Mesendoderm (in vitro differentiated cells): ENCODE measurements around the gene AAR2.

ENCODE experiments used
- DNase-seq: peaks from one replicate; pipeline ENCODE4 v3.0.0; 2013
- H2AK5ac ChIP-seq: 2 replicates; pipeline ENCODE4 v1.6.1; 2013; ENCODE audit warnings: low read length, inconsistent platforms
- H2BK120ac ChIP-seq: 2 replicates; pipeline ENCODE4 v1.6.1; 2013; ENCODE audit warnings: low read depth, mild to moderate bottlenecking, low read length, moderate library complexity, mixed read lengths
- H2BK15ac ChIP-seq: replicated peaks from 2 replicates; pipeline ENCODE4 v1.6.1; 2013; ENCODE audit warnings: low read depth, mild to moderate bottlenecking, moderate library complexity
- H2BK5ac ChIP-seq: 2 replicates; pipeline ENCODE4 v1.6.1; 2013; ENCODE audit warnings: low read length, inconsistent platforms
- H3K18ac ChIP-seq: 2 replicates; pipeline ENCODE4 v1.6.1; 2013; ENCODE audit warnings: mild to moderate bottlenecking, low read length, mixed read lengths
- H3K23ac ChIP-seq: one replicate; pipeline ENCODE4 v1.6.1; 2013; ENCODE audit warnings: low read length
- H3K27ac ChIP-seq: 2 replicates; pipeline ENCODE4 v1.5.1; 2013; ENCODE audit warnings: low read depth, mild to moderate bottlenecking, inconsistent platforms, low read length, moderate library complexity
- H3K27me3 ChIP-seq: 2 replicates; pipeline ENCODE4 v1.6.1; 2013; ENCODE audit warnings: low read length, control low read depth, mild to moderate bottlenecking, inconsistent platforms; ENCODE audit not compliant: insufficient read depth, poor library complexity
- H3K36me3 ChIP-seq: 2 replicates; pipeline ENCODE4 v1.6.1; 2013; ENCODE audit warnings: low read length, inconsistent platforms; ENCODE audit not compliant: control insufficient read depth, insufficient read depth
- H3K4ac ChIP-seq: one replicate; pipeline ENCODE4 v1.6.1; 2013; ENCODE audit warnings: low read depth, mild to moderate bottlenecking, low read length, moderate library complexity
- H3K4me1 ChIP-seq: 2 replicates; pipeline ENCODE4 v1.6.1; 2013; ENCODE audit warnings: low read depth, low read length, inconsistent platforms; ENCODE audit not compliant: control insufficient read depth
- H3K4me2 ChIP-seq: 2 replicates; pipeline ENCODE4 v1.6.1; 2013; ENCODE audit warnings: low read length
- H3K4me3 ChIP-seq: 2 replicates; pipeline ENCODE4 v1.5.1; 2013; ENCODE audit warnings: mild to moderate bottlenecking, low read length
- H3K56ac ChIP-seq: one replicate; pipeline ENCODE4 v1.6.1; 2013; ENCODE audit warnings: low read length
- H3K79me1 ChIP-seq: 2 replicates; pipeline ENCODE4 v1.6.1; 2013; ENCODE audit warnings: low read length, inconsistent platforms
- H3K79me2 ChIP-seq: 2 replicates; pipeline ENCODE4 v1.6.1; 2013; ENCODE audit warnings: mild to moderate bottlenecking, low read length; ENCODE audit not compliant: control insufficient read depth, insufficient read depth
- H3K9ac ChIP-seq: 2 replicates; pipeline ENCODE4 v1.6.1; 2013; ENCODE audit warnings: low read length, inconsistent platforms
- H4K5ac ChIP-seq: one replicate; pipeline ENCODE4 v1.6.1; 2013; ENCODE audit warnings: low read length
- H4K8ac ChIP-seq: one replicate; pipeline ENCODE4 v1.6.1; 2013; ENCODE audit warnings: low read depth, mild to moderate bottlenecking, control low read depth, low read length, moderate library complexity
- WGBS: extraction: QIAGEN DNeasy Blood & Tissue Kit; methylation state at CpG from one replicate; pipeline ENCODE4 v1.1.7; 2013; ENCODE audit warnings: low lambda C conversion rate, missing lambda C conversion rate; ENCODE audit not compliant: insufficient coverage; ENCODE audit errors: extremely low coverage; 5-methylcytosine and 5-hydroxymethylcytosine counted together

Gene AAR2

DNA sequence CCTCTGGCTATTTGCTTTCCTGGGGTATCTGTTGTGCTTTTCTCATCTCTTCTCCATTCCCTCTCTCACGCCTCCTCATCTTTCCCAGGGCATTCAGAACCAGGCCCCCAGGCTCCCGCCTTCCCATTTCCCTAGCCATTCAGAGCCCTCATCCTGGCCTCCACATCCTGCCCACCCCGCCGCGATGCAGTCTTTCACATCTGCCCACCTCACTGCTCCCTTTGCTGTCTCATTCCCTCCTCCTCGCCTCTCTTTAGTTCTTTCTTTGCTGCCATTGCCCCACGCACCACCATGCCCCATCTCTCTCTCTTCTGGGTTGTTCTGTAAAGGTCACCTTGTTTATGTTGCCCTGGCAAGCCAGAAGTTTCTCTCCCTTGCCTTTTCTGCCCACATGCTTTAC, 10.6 kb upstream of the AAR2 start:
- WGBS: no CpG with 5 or more reads among the region's 7 CpGs
- Histone ChIP-seq H3K23ac (no peak overlapping the region), H3K56ac (no peak overlapping the region), H3K18ac (no peak overlapping the region), H3K27me3 (no peaks in the 10 kb centered on the region), H2BK5ac (no peak overlapping the region), H3K4me2 (no peak overlapping the region), H2AK5ac (no peak overlapping the region), H4K8ac (no peak overlapping the region), H4K5ac (no peak overlapping the region), H3K79me1 (no peaks in the 10 kb centered on the region), H3K27ac (no peak overlapping the region), H3K79me2 (no peaks in the 10 kb centered on the region), H3K4me3 (no peak overlapping the region), H2BK120ac (no peak overlapping the region), H3K9ac (no peak overlapping the region), H3K4me1 (no peaks in the 10 kb centered on the region), H2BK15ac (no peak overlapping the region), H3K36me3 (no peaks in the 10 kb centered on the region), H3K4ac (no peak overlapping the region)
- no peak for DNase-seq

DNA sequence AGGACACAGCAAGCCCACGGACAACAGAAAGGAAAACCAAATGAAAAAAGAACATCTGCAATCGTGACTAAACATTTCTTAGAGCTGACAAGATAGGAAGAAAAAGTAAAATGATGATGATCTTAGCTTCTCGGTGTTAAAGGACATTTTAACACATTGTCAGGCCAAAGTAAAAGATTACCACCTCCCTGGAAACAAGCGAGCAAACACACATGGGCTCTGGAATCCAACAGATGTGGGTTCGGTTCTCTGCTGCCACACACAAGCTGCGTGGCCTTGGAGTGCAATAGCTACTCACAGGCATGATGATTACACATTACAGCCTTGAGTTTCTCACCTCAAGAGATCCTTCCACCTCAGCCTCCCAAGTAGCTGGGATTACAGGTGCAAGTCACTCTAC, 7.5 kb upstream of the AAR2 start:
- no peak overlapping the region for H3K4ac ChIP-seq
- no peak overlapping the region for H4K5ac ChIP-seq
- H2BK5ac ChIP-seq: no peak overlapping the region
- DNase-seq: no peak
- H2BK15ac ChIP-seq: no peak overlapping the region
- H4K8ac ChIP-seq: no peak overlapping the region
- WGBS: no CpG with 5 or more reads among the region's 6 CpGs
- H3K4me1 ChIP-seq: no peaks in the 10 kb centered on the region
- no peaks in the 10 kb centered on the region for H3K79me1 ChIP-seq
- H3K27ac ChIP-seq: no peak overlapping the region
- no peaks in the 10 kb centered on the region for H3K36me3 ChIP-seq
- no peak overlapping the region for H3K4me3 ChIP-seq
- H3K56ac ChIP-seq: no peak overlapping the region
- H2BK120ac ChIP-seq: no peak overlapping the region
- H3K23ac ChIP-seq: no peak overlapping the region
- no peak overlapping the region for H3K9ac ChIP-seq
- no peaks in the 10 kb centered on the region for H3K27me3 ChIP-seq
- H3K4me2 ChIP-seq: no peak overlapping the region
- no peak overlapping the region for H3K18ac ChIP-seq
- no peaks in the 10 kb centered on the region for H3K79me2 ChIP-seq
- no peak overlapping the region for H2AK5ac ChIP-seq

DNA sequence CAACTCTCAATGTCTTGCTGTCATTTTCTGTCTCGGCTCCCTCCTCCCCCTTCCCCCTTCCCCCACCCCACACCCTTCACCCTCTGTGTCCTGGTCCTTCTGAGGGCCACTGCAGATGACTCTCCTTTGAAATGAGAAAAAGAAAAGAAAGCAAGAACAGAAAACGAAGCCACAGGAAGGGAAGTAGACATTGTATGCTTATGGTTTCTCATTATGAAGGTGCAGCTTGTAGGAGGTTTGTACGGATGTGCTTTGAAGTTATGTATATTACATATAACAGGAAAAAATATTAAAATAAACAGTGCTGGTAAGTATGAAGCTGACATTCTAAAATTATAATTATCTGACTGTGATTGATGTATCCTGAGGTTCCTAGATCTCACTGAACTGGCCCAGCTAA, 6.3 kb upstream of the AAR2 start:
- no peak for DNase-seq
- no peaks in the 10 kb centered on the region for H3K36me3 ChIP-seq
- WGBS: no CpG with 5 or more reads among the region's 3 CpGs

DNA sequence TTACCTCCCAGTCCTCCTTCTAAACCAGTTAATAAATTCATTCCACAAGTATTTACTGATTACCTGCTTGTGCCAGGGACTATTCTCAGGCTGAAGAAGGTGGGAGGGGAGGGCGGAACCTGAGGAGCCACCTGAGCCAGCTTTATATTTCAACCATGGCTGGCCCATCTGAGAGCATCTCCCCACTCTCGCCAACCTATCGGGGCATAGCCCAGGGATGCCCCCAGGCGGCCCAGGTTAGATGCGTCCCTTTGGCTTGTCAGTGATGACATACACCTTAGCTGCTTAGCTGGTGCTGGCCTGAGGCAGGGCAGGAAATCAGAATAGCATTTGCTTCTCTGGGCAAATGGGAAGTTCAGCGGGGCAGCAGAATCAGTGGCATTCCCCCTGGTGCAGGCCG, 4.9 kb upstream of the AAR2 start:
- Histone ChIP-seq H3K27me3 (no peaks in the 10 kb centered on the region), H3K36me3 (no peaks in the 10 kb centered on the region), H2BK5ac (no peak overlapping the region), H4K5ac (no peak overlapping the region), H3K27ac (no peak overlapping the region), H2AK5ac (no peak overlapping the region), H3K4me2 (no peak overlapping the region), H2BK120ac (no peak overlapping the region), H3K79me2 (no peaks in the 10 kb centered on the region), H3K79me1 (no peaks in the 10 kb centered on the region), H3K56ac (no peak overlapping the region), H3K4me1 (no peaks in the 10 kb centered on the region), H3K4ac (no peak overlapping the region), H2BK15ac (no peak overlapping the region), H4K8ac (no peak overlapping the region), H3K23ac (no peak overlapping the region), H3K18ac (no peak overlapping the region), H3K4me3 (no peak overlapping the region), H3K9ac (no peak overlapping the region)
- peak; percentile 36 for DNase-seq
- WGBS: no CpG with 5 or more reads among the region's 7 CpGs

More for the DNA sequence above, 6.3 kb upstream of the AAR2 start:
- H4K5ac ChIP-seq: no peak overlapping the region
- no peaks in the 10 kb centered on the region for H3K27me3 ChIP-seq
- H3K9ac ChIP-seq: no peak overlapping the region
- no peak overlapping the region for H3K18ac ChIP-seq
- H3K56ac ChIP-seq: no peak overlapping the region
- no peak overlapping the region for H2BK5ac ChIP-seq
- H3K79me1 ChIP-seq: no peaks in the 10 kb centered on the region
- no peak overlapping the region for H2BK15ac ChIP-seq
- no peak overlapping the region for H3K27ac ChIP-seq
- H3K4me3 ChIP-seq: no peak overlapping the region
- H2AK5ac ChIP-seq: no peak overlapping the region
- no peak overlapping the region for H3K4me2 ChIP-seq
- H3K23ac ChIP-seq: no peak overlapping the region
- no peaks in the 10 kb centered on the region for H3K4me1 ChIP-seq
- H3K79me2 ChIP-seq: no peaks in the 10 kb centered on the region
- H2BK120ac ChIP-seq: no peak overlapping the region
- H3K4ac ChIP-seq: no peak overlapping the region
- no peak overlapping the region for H4K8ac ChIP-seq

DNA sequence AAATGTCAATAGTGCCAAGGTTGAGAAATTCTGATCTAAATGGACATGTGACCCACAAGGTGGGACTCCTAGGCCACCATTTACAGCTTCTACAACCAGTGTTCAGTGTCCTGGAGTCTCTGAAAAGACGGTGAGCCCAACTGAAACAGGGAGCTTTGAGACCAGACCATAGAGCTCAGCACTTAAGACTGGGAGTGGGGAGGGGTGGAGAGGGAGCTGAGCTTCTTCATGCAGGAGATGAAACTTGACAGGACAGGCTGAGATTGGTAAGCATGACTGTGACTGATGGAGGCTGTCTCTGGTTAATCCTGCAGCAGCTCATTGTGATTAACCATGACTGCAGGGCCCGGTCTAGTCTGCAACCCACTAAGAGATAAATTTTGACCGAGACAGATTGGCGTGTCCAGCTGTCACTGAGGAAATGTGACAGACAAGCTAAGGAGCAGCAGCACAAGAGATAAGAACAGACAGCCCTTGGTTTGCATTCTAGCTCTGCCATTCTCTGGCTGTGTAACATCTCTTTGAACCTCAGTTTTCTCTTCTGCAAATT, 1.4 kb upstream of the AAR2 start:
- DNase-seq: no peak
- Histone ChIP-seq H3K79me2 (peaks cover 28% of the 10 kb centered on the region), H3K36me3 (peaks cover under 1% of the 10 kb centered on the region), H3K4me3 (no peak overlapping the region), H3K4me2 (no peak overlapping the region), H3K4ac (no peak overlapping the region), H3K79me1 (peaks cover 12% of the 10 kb centered on the region), H3K27me3 (no peaks in the 10 kb centered on the region), H3K4me1 (peaks cover 3% of the 10 kb centered on the region), H3K27ac (no peak overlapping the region), H3K9ac (no peak overlapping the region), H3K56ac (no peak overlapping the region), H2BK5ac (no peak overlapping the region), H2BK120ac (no peak overlapping the region), H3K18ac (no peak overlapping the region), H4K5ac (no peak overlapping the region), H2AK5ac (no peak overlapping the region), H4K8ac (no peak overlapping the region), H2BK15ac (no peak overlapping the region), H3K23ac (no peak overlapping the region)
- no CpG with 5 or more reads among the region's 4 CpGs for WGBS

DNA sequence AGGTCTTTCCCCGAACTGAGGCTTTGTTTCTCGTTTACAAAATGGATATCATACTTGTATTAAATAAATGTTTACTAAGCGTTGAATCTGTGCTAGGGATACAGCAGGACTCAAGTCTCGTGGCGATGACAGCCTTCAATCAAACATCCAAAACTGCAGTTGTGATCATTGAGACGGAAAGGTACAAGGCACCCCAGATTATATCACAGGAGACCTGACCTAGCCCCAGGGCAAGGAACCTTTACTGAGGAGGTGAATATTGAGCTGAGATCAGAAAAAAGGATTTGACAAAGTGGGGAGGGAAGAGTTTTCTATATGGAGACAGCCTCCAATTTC, 476 bp downstream of the AAR2 start:
- Histone ChIP-seq H2BK120ac (no peak overlapping the region), H2AK5ac (no peak overlapping the region), H3K27me3 (no peaks in the 10 kb centered on the region), H3K56ac (peak overlapping the region; percentile 86), H4K5ac (peak overlapping the region; percentile 3), H3K4me1 (peaks cover 3% of the 10 kb centered on the region), H3K9ac (peak overlapping the region; percentile 68), H2BK15ac (no peak overlapping the region), H3K4me2 (peak overlapping the region; percentile 65), H3K79me1 (peaks cover 14% of the 10 kb centered on the region), H3K27ac (no peak overlapping the region), H3K4ac (peak overlapping the region; percentile 73), H2BK5ac (no peak overlapping the region), H3K4me3 (peak overlapping the region; percentile 68), H3K23ac (no peak overlapping the region), H3K18ac (no peak overlapping the region), H3K79me2 (peaks cover 32% of the 10 kb centered on the region), H3K36me3 (peaks cover 6% of the 10 kb centered on the region), H4K8ac (peak overlapping the region; percentile 81)
- no peak for DNase-seq
- WGBS: no CpG with 5 or more reads among the region's 6 CpGs
